NCI-H2196 (cell line): ENCODE results near the gene SCART1.
"Not testable (repeated sequence)": the region's sequence is repeated elsewhere in the genome, so short reads cannot be mapped to it uniquely, and the experiment has no call there.

ENCODE experiments used
- DNase-seq: peaks from one replicate; lab custom pipeline; 2025; ENCODE audit not compliant: unreplicated experiment; lab: John Stamatoyannopoulos, UW

The SCART1 gene

DNA sequence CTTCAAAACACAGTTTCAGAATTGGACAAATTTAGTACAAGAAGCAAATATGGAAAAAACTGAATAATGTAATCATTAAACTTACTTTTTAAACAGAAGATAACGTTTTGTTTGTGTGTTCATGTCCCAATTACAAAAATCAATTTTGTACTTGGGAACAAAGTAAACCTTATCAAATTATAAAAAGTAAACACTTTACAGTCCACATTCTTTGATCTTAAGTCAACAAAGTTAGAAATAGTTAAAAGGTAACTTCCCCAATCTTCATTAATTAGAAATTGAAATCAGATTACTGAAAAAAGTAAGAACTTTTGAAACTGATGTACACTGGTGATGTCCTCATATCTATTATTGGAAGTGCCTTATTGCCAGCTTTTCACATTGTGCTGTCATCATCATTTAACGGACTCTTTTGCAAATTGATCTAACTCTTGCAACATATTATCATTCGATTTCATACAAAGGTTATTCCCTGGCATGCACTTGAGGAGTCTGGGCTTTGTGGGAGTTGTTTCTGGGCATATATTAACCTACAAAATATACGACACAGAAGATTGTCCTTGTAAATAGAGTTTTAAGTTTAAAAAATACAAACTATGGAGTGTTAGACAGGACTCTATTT lies 58.3 kb downstream of the SCART1 start:
- DNase-seq, result no peak

DNA sequence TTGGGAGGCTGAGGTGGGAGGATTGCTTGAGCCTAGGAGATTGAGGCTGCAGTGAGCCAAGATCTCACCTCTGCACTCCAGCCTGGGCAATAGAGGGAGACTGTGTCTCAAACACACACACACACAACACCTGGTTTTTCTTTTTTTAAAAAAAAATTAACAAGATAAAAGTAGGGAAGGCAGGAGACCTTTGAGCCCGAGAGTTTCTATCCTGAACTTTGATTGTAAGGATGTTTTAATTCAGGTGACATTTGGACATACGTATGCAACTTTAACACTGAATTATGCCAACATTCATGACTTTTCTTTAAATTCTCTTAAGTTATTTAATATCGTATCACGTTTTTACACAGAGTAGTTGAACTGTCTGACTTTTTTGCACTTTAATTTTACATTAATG lies 61.7 kb downstream of the SCART1 start:
- DNase-seq, result no peak

DNA sequence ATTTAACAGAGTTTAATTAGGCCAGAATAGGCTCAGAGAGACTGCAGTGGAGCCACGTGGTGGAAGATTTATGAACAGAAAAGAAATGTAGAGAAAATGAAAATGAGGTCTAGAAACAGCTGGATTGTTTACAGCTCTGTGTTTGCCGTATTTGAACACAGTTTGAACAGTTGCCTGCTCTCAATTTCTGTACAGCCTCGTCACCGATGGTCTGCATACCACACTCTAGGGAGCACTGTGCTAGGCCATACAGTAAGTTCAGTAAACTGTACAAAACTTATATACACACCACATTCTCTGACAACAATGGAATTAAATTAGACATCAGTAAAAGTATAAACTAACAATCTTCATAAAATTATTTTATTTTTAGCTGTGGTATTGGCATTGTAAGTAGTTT lies 62.3 kb downstream of the SCART1 start:
- no peak for DNase-seq

DNA sequence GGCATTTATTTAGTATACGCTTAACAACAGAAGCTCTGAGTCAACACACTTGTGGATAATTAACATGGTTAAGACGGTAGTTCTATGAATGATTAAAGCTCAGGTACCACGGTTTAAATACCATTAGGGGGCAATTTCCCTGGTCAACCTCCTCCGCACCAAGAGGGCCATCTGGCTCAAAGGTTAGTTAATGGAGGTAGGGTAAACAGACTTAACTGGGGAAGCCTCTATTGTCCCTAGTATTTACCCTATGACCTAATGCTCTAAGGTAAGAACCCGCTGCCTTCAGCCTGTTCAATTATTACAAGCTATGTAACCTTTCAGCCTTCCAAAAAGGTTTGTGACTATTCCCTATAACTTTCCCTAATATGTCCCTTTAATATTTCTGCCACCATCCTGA lies 64.8 kb downstream of the SCART1 start:
- DNase-seq, result not testable (repeated sequence)
